HG03025 (cell line): ENCODE measurements around the gene PHLDA3.

Experiments
- ATAC-seq: cut with Tn5 transposase; IDR thresholded peaks from one replicate; pipeline ENCODE4 v1.9.1; 2021; ENCODE audit warnings: mild to moderate bottlenecking, moderate library complexity; ENCODE audit not compliant: unreplicated experiment, low FRiP score

Gene PHLDA3

GRCh38 chr1:201436969-201437368 lies 32.0 kb downstream of the PHLDA3 start:
- ATAC-seq, result no peak

GRCh38 chr1:201436393-201436792 lies 32.6 kb downstream of the PHLDA3 start:
- no peak for ATAC-seq

GRCh38 chr1:201434266-201434665 lies 34.7 kb downstream of the PHLDA3 start:
- no peak for ATAC-seq

DNA sequence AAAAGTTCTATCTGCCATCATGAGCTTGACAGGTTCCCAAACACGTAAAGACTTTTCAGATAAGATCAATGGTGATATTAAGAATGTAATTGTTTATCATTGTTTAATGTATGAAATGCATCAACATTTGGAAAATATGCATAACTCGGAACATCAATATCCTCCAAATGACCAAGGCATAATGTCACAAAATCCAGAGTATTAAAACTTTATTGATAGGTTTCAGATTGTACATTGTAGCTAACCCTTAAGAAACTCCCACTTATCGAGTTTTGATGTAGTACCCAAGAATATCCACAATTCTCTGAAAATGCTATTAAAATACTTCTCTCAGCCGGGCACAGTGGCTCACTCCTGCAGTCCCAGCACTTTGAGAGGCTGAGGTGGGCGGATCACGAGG lies 35.4 kb downstream of the PHLDA3 start:
- no peak for ATAC-seq

DNA sequence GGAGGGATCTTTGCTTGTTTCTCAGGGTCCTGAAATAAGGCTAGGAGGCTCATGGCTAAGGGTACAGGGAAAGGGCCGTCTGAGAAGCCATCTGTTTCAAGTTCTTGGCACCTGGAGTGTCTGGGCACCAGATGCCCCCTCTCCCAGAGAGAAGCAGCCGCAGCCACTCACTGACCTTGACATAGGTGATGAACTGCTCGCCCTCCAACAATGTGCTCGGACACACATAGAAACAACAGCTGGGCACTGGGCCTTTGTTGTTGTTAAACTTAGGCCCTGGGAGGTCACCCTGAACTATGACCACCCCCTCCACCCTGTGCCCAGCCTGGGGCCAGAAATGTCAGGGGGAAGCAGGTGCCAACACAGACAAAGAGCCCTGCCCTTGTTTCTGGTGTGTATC lies 38.2 kb downstream of the PHLDA3 start:
- ATAC-seq, result no peak

DNA sequence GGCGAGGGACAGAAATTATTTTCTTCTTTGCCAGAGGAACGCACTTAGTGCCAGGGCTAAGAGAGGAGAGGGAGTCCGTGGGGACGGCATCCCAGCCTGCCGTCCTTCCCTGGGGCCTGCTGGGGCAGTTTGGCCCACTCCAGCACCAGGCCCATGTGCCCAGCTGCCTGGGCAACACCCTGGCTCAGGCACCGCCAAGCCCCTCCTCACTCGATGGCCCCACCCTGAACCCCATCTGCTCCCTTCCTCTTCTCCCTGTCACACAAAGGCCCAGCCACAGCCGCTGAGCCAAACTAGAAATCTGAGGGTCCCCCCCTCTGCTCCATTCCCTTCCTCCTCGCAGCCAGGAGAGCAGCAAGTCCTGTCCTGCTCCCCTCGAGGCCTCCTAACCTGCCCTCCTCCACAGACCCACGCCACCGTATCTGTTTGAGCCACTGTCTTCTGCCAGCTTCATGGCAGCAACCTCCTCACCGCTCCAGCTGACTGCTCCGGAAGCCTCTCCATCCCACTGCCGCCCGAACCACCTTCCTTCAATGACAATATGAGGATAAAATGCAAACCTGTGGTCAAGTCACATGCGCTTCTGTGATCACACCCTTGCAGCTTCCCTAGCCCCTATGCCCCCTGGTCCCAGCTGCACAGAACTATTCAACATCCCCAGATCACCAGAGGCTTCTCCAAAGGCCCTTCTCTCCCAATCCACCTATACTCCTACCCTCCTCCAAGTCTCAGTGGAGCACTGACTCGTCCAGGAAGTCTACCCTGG lies 39.1 kb downstream of the PHLDA3 start:
- ATAC-seq, result no peak

- ATAC-seq, result no peak
These were observed 41.0 kb downstream of the PHLDA3 start for GRCh38 chr1:201427963-201428362.

DNA sequence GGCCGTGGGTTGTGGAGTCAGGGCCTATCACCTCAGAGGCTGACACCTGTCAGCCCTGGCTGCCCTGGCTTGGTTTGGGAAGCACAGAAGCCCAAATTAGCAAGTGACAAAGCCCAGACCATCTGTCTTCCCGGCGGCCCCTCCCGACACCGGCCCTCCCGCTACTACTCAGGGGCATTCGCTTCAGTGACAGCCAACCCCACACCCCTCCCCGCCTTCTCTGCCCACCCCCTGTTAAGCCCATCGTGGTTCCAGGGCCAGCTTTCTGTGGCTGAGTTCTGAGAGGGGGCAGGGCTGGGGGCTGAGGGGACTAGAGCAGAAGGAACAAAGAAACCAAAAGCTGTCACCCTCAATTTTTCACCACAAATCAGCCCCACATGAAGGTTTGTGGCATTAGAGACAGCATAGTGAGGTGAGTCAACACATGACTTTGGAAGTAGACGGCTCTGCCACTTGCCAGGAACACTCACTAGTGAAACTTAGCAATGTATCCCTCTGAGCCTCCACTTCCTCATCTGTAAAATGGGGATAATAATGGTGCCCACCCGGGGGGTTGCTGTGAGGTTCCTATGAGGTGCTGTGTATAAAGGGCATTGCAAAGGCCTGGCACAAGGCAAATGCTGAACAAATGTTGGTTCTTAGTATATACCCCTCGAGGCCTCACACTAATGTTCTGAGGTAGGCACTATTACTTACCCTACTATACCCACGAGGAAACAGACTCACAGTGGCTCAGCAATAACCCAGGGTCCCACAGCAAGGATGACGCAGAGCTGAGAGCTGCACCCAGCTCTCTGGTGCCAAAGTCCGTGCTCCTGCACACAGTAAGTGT lies 42.3 kb downstream of the PHLDA3 start:
- ATAC-seq, result no peak

DNA sequence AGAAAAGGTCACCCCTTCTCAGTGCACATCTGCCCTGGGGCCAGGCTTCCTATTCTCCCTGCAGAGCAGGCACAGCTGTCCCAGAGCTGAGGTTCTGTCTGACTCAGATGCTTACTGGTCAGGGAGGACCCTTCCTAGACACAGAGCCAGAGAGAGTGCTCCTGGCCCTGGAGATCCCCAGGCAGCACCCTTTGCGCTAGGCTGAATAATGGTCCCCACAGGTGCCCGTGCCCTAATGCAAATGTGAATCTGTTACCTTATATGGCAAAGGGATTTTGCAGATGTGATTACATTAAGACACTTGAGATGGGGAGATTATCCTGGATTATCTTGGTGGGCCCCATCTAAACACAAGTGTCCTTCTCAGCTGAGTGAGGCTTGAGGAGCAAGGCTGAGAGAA lies 44.8 kb downstream of the PHLDA3 start:
- ATAC-seq, result no peak

DNA sequence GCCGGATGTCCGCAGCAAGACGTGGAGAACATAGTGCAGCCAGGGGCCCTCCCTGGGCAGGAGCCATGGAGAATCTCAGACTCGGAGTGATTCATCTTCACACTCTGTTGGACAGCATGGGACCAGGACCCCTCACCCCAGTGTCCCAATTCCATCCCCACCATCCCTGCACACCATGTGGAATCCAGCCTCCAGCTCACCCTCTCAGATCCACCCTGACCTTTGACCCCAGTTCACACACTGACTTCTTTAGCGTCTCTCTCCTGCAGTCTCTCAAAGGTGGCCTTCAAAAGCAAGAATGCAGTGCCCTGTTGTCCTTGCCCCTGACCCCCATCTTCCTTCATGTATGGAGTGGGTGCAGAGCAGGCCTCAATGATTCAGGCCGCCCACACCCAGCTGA lies 45.3 kb downstream of the PHLDA3 start:
- no peak for ATAC-seq

GRCh38 chr1:201422436-201423030 lies 46.5 kb downstream of the PHLDA3 start:
- ATAC-seq, result no peak

GRCh38 chr1:201422026-201422425 lies 47.0 kb downstream of the PHLDA3 start:
- ATAC-seq, result no peak

DNA sequence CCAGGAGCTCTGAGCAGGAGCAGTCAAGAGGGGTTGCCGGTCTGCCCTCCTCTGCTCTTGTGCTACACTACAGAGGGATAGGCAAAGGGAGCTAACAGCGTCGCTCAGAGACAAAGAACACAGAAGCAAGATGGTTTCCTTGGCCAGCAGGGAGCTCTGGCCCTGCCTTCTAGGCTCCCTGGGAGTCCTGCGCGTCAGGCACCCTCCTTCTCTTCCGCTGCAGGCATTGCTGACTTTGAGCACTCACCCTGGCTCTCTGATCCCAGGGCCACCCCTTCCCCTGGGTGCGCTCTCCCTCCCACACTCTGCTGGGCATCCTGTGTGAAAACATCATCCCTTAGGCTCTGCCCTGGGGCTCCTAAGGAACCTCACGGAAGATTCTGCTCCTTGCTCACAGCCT lies 47.9 kb downstream of the PHLDA3 start:
- ATAC-seq, result no peak

- ATAC-seq, result no peak
These were observed 48.4 kb downstream of the PHLDA3 start for GRCh38 chr1:201420608-201421002.

DNA sequence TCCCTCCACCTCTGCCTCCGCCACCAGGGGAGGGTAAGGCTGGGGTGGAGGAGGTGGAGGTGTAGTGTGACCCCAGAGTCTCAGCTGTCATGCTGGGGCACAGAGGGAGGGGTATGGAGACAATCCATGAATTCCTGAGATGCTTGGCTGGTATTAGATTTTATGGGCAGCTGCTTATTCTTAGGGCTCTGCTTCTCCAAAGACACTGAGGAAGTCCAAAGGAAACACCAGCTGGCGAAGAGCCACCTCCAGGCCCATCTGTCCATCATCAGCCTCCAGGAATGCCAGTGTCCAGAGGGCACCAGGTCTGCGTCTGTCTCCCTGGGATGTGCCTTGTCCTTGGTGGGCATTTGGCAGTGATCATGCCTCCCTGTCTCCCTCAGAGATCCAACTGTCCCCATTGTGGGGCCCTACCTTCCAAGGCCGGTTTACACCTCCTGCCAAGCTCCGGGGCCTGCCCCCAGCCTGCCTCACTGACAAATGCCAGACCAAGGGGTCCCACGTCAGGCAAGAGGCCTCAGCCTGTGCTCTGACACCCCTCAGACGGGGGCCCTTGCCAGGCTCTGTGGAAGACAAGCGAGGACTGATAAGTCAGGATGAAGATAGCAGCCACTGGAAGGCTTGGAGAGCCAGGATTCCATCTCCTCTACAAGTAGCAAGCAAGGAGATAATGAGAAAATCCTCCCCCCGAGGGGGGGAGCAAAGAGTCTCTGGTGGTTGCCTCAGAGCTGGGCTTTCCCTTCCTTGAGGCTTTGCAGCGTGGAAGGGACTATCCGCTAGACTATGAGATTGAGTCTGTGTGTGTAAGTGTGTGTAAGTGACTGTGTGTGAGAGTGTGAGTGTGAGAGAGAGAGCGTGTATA lies 49.0 kb downstream of the PHLDA3 start:
- ATAC-seq, result no peak

- no peak for ATAC-seq
These were observed 49.7 kb downstream of the PHLDA3 start for GRCh38 chr1:201419256-201419655.

GRCh38 chr1:201418461-201418860 lies 50.5 kb downstream of the PHLDA3 start:
- ATAC-seq, result no peak
